ENCODE results near the gene SNX20. TPM values are rescaled to one million over a fixed set of nuclear protein-coding genes. Genes with fewer than 3 reads are reported as not detected.

The SNX20 gene
- total RNA-seq, 1 experiment from 2014 or later = not detected

- Histone ChIP-seq H3K14ac (ENCODE audit: insufficient read depth, low read length) (no peak overlapping the region), H3T11ph (ENCODE audit: low read length) (no peak overlapping the region), H4K20me1 (ENCODE audit: control insufficient read depth, insufficient read depth, insufficient read length) (no peaks in the 10 kb centered on the region), H2BK12ac (ENCODE audit: insufficient read length, low read depth, low read length) (no peak overlapping the region), H3K56ac (ENCODE audit: insufficient read length, low read depth, low read length) (no peak overlapping the region), H4K5ac (ENCODE audit: insufficient read length, low read depth, low read length) (no peak overlapping the region), H3K18ac (ENCODE audit: insufficient read length, low read depth, low read length) (no peak overlapping the region), H2BK5ac (ENCODE audit: insufficient read length, low read length) (no peak overlapping the region), H2BK15ac (ENCODE audit: low read depth, low read length) (no peak overlapping the region), H2BK120ac (ENCODE audit: low read depth, low read length, poor library complexity, severe bottlenecking) (no peak overlapping the region), H3K4ac (ENCODE audit: low read depth, low read length) (no peak overlapping the region), H4K8ac (replicated peaks; ENCODE audit: insufficient read length, low read depth, low read length) (no peak overlapping the region), H2AFZ (ENCODE audit: low read length) (no peak overlapping the region), H2AK5ac (ENCODE audit: insufficient read length, low read length) (no peak overlapping the region), H3K27ac (ENCODE audit: insufficient read length, low read depth, low read length) (no peak overlapping the region), H3K23ac (ENCODE audit: insufficient read length, low read depth, low read length) (no peak overlapping the region), H3K79me1 (ENCODE audit: insufficient read depth, low read depth, low read length, poor library complexity, severe bottlenecking) (no peaks in the 10 kb centered on the region), H3K79me2 (ENCODE audit: insufficient read depth, low read length) (no peaks in the 10 kb centered on the region), H3K4me1 (ENCODE audit: insufficient read depth, low read length) (no peaks in the 10 kb centered on the region), H2BK20ac (ENCODE audit: low read depth, low read length, poor library complexity, severe bottlenecking) (no peak overlapping the region), H3K23me2 (ENCODE audit: insufficient read length, low read depth, low read length, poor library complexity, severe bottlenecking) (peaks cover 7% of the 10 kb centered on the region), H3K9me3 (ENCODE audit: control insufficient read depth, low read depth, low read length) (peaks cover 1% of the 10 kb centered on the region), H4K91ac (ENCODE audit: insufficient read length, low read depth, low read length) (no peak overlapping the region), H3K27me3 (ENCODE audit: insufficient read depth, low read length) (no peaks in the 10 kb centered on the region), H3K9ac (ENCODE audit: extremely low read depth, insufficient read length, low read length) (no peak overlapping the region), H3K4me2 (ENCODE audit: insufficient read depth, insufficient read length, low read length) (no peak overlapping the region)
- no peak overlapping the region; a peak in 2 of 7 replicates for H3K27ac Mint-ChIP-seq
- H3K36me3 Mint-ChIP-seq (ENCODE audit: insufficient read depth in 1 of 3, low read depth in 3 of 3) = peaks cover 5 to 10% (median 7%) of the 10 kb centered on the region in 3 experiments
- peak; percentile 69 for DNase-seq
- peaks cover 13% of the 10 kb centered on the region for H3K27me3 Mint-ChIP-seq (ENCODE audit: low read depth)
- H3K4me1 Mint-ChIP-seq = peaks cover 7 to 20% of the 10 kb centered on the region in 2 experiments; a peak in 3 of 4 replicates
- WGBS (ENCODE audit: extremely low coverage, insufficient read length, low lambda C conversion rate) = no CpG with 5 or more reads among the region's 9 CpGs
- TF ChIP-seq, protein P1, sequence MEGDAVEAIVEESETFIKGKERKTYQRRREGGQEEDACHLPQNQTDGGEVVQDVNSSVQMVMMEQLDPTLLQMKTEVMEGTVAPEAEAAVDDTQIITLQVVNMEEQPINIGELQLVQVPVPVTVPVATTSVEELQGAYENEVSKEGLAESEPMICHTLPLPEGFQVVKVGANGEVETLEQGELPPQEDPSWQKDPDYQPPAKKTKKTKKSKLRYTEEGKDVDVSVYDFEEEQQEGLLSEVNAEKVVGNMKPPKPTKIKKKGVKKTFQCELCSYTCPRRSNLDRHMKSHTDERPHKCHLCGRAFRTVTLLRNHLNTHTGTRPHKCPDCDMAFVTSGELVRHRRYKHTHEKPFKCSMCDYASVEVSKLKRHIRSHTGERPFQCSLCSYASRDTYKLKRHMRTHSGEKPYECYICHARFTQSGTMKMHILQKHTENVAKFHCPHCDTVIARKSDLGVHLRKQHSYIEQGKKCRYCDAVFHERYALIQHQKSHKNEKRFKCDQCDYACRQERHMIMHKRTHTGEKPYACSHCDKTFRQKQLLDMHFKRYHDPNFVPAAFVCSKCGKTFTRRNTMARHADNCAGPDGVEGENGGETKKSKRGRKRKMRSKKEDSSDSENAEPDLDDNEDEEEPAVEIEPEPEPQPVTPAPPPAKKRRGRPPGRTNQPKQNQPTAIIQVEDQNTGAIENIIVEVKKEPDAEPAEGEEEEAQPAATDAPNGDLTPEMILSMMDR (conservative IDR thresholded peaks at IDR 0.05) = peak; percentile 40; the same call in 2 of the 3 replicates
- H3K9me3 Mint-ChIP-seq = peaks cover 13% of the 10 kb centered on the region in 2 experiments
- H3K4me3 Mint-ChIP-seq = no peak overlapping the region
These were observed 14.2 kb downstream of the SNX20 start for GRCh38 chr16:50666658-50667496.

All from H9 (cell line).